K562 (cell line): ENCODE results near the gene UTP14A. TPM values are rescaled to one million over a fixed set of nuclear protein-coding genes. Genes with fewer than 3 reads are reported as not detected.
A peak's percentile ranks its signal among the peaks of the same experiment; 100 is the strongest.

Source experiments
- DPF2 ChIP-seq: fragments of 450-650 bp; IDR thresholded peaks from 2 replicates; pipeline ENCODE4 v1.6.1; 2016
- FOSL1 ChIP-seq: fragments of 200-800 bp; sonication (Bioruptor generic); conservative IDR thresholded peaks from 2 replicates; pipeline ENCODE4 v1.6.1; 2016; ENCODE audit warnings: missing genetic modification characterization, missing compliant biosample characterization
- FOXK2 ChIP-seq, 2 experiments: fragments of 450-650 bp; IDR thresholded peaks in 1 of 2; conservative IDR thresholded peaks in 1 of 2; 2 replicates each; pipeline ENCODE4 v1.6.1; 2016; ENCODE audit warnings: low read depth in 2 of 2, mild to moderate bottlenecking in 1 of 2
- GABPA ChIP-seq: fragments of 200-800 bp; sonication (Bioruptor generic); conservative IDR thresholded peaks from 2 replicates; pipeline ENCODE4 v1.6.1; 2016; ENCODE audit warnings: low read depth, missing genetic modification characterization, missing compliant biosample characterization
- HNRNPH1 ChIP-seq: fragments of 200-400 bp; formaldehyde crosslinking; optimal IDR thresholded peaks from 2 replicates; pipeline ENCODE3; 2017; ENCODE audit warnings: low read depth, mild to moderate bottlenecking, low read length, moderate library complexity
- HNRNPLL ChIP-seq: fragments of 200-400 bp; formaldehyde crosslinking; IDR thresholded peaks from 2 replicates; pipeline ENCODE4 v1.6.1; 2017; ENCODE audit warnings: low read length, low read depth, mild to moderate bottlenecking; ENCODE audit not compliant: poor library complexity, severe bottlenecking
- KDM5B ChIP-seq: fragments of 200-600 bp; sonication (generic); IDR thresholded peaks from 2 replicates; pipeline ENCODE4 v1.6.1; 2012; ENCODE audit warnings: low read depth, mild to moderate bottlenecking, moderate library complexity, low read length, control low read depth, inconsistent platforms; ENCODE audit not compliant: insufficient replicate concordance
- L3MBTL2 ChIP-seq: fragments of 450-650 bp; IDR thresholded peaks from 2 replicates; pipeline ENCODE4 v1.6.1; 2016; ENCODE audit warnings: mild to moderate bottlenecking, moderate library complexity
- MYC ChIP-seq, 2 experiments: fragments of 250-450 bp in 1 of 2; sonication (Bioruptor Pico) in 1 of 2; IDR thresholded peaks; 2 replicates each; pipeline versions ENCODE4 v1.5.1 to v1.6.1; 2012 to 2021; ENCODE audit warnings: low read depth in 2 of 2, borderline replicate concordance in 1 of 2, improper control_type of control experiment in 1 of 2, low read length in 1 of 2, mild to moderate bottlenecking in 1 of 2, moderate library complexity in 1 of 2
- NFIX ChIP-seq: fragments of 250-450 bp; sonication (Bioruptor Pico); IDR thresholded peaks from 2 replicates; pipeline ENCODE4 v1.4.0; 2020; ENCODE audit warnings: low read depth, mild to moderate bottlenecking, moderate library complexity
- PCBP1 ChIP-seq: fragments of 200-400 bp; formaldehyde crosslinking; IDR thresholded peaks from 2 replicates; pipeline ENCODE4 v1.6.1; 2018; ENCODE audit warnings: mild to moderate bottlenecking, low read depth, low read length; ENCODE audit not compliant: poor library complexity, severe bottlenecking
- PCBP2 ChIP-seq: fragments of 200-400 bp; formaldehyde crosslinking; IDR thresholded peaks from 2 replicates; pipeline ENCODE4 v1.6.1; 2018; ENCODE audit warnings: low read length, low read depth, mild to moderate bottlenecking, moderate library complexity; ENCODE audit not compliant: poor library complexity, severe bottlenecking
- PRMT5 ChIP-seq: sonication (generic); formaldehyde crosslinking; IDR thresholded peaks from 2 replicates; pipeline ENCODE4 v1.5.0; 2020; ENCODE audit warnings: missing genetic modification reagents
- RB1 ChIP-seq: fragments of 450-650 bp; IDR thresholded peaks from 2 replicates; pipeline ENCODE4 v1.6.1; 2017; ENCODE audit warnings: low read depth, mild to moderate bottlenecking
- TAF1 ChIP-seq: IDR thresholded peaks from 2 replicates; pipeline ENCODE4 v1.6.1; 2011; ENCODE audit warnings: mild to moderate bottlenecking, low read length, moderate library complexity; ENCODE audit not compliant: insufficient read depth, control insufficient read depth, severe bottlenecking; ENCODE audit errors: extremely low read depth
- TGIF2 ChIP-seq: sonication (generic); formaldehyde crosslinking; IDR thresholded peaks from 2 replicates; pipeline ENCODE4 v1.8.1; 2022; ENCODE audit warnings: mild to moderate bottlenecking, missing genetic modification reagents, moderate library complexity
- THRA ChIP-seq: fragments of 450-650 bp; IDR thresholded peaks from 2 replicates; pipeline ENCODE4 v1.6.1; 2017; ENCODE audit warnings: mild to moderate bottlenecking, moderate library complexity
- ZFPM2 ChIP-seq: fragments of 250-450 bp; sonication (Bioruptor Pico); IDR thresholded peaks from 2 replicates; pipeline ENCODE4 v1.5.1; 2022; ENCODE audit warnings: mild to moderate bottlenecking
- ZFX ChIP-seq: sonication (generic); formaldehyde crosslinking; IDR thresholded peaks from 2 replicates; pipeline ENCODE4 v1.8.0; 2022; ENCODE audit warnings: mild to moderate bottlenecking, missing genetic modification reagents, moderate library complexity
- ZNF165 ChIP-seq: fragments of 250-450 bp; sonication (Bioruptor Pico); IDR thresholded peaks from 2 replicates; pipeline ENCODE4 v1.4.0; 2020; ENCODE audit warnings: borderline replicate concordance
- ZNF263 ChIP-seq: sonication (generic); formaldehyde crosslinking; IDR thresholded peaks from 2 replicates; pipeline ENCODE4 v1.8.0; 2022; ENCODE audit warnings: mild to moderate bottlenecking, missing genetic modification reagents, borderline replicate concordance
- polyA plus RNA-seq, 8 experiments: library from polyadenylated mRNA; depleted of rRNA in 4 of 8; stranded (reverse) in 5 of 8; unstranded in 3 of 8; fragments of >200 nt; fragmentation: Nextera tagmentation in 2 of 8; fragmentation: Illumina TruSeq in 1 of 8; extraction: Ambion mirVana in 2 of 8; extraction: Trizol in 1 of 8; gene quantifications; 2 replicates each; pipeline versions ENCODE4 v1.2.1 to v1.2.3, GENCODE V29; 2011 to 2014; ENCODE audit warnings: inconsistent platforms in 1 of 8, missing spikeins in 1 of 8
- total RNA-seq, 7 experiments: library from RNA; depleted of rRNA in 6 of 7; stranded (reverse); fragments of >200 nt in 6 of 7; fragmentation: Illumina TruSeq in 2 of 7; extraction: Trizol in 2 of 7; gene quantifications; 2 replicates each; pipeline versions ENCODE4 v1.2.1 to v1.2.3, GENCODE V29; 2011 to 2021; ENCODE audit warnings: low replicate concordance in 1 of 7
- TF ChIP-seq, protein P1 (sequence below), 2 experiments: fragments of 450-650 bp; IDR thresholded peaks; 2 replicates each; pipeline ENCODE4 v1.6.1; 2018; ENCODE audit warnings: mild to moderate bottlenecking in 2 of 2, low read depth in 1 of 2; ENCODE audit not compliant: partially characterized antibody in 2 of 2

The UTP14A gene
- total and polyA plus RNA-seq, 9 of the 15 experiments (the other 6 are each of a cell fraction or from before 2014, with no cell fraction given) = 30.5 to 91.0 (median 64.1) TPM

DNA sequence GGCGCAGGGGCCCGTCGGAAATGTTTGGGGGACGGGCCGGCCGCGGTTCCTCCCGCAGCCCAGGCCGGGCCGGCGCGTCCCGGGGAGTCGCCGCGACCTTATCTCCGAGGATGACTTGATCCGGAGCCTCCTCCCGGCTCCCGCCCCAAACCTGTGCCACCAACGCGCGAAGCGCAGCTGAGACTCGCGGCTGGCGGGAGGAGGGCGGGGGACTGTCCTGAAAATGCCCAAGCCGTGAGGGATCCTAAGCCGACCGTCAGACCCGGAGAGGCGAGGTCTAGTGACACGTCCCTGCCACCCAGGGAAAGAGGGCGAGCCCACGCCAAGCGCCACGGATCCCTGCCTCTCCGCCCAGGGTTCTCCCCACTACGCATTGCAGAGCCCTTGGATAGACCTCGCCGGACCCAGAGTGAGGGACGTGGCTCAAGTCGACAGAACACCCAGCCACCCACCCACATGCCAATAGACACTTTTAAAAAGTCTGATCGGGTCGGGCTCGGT lies 26.9 kb downstream of the UTP14A start (continued):
- peak; percentile 91 for TF ChIP-seq L3MBTL2
- no peak for TF ChIP-seq KDM5B
- no peak for TF ChIP-seq HNRNPH1
- no peak for TF ChIP-seq ZFPM2
- peak; percentile 54 for TF ChIP-seq HNRNPLL
- TF ChIP-seq MYC (IDR thresholded peaks at IDR 0.05; ENCODE audit: low read depth, low read length) = peak; percentile 28; the same call in 1 of the 2 replicates
- no peak for TF ChIP-seq MYC (CRISPR knock-in tag; IDR thresholded peaks at IDR 0.05; ENCODE audit: borderline replicate concordance, low read depth)
- TF ChIP-seq DPF2 = 0 out of 2 replicates have a peak, but pooled peaks have one; percentile 21
- TF ChIP-seq ZNF165 = no peak
- no peak for TF ChIP-seq NFIX (CRISPR knock-in tag)
- TF ChIP-seq THRA = no peak
- TF ChIP-seq PCBP1 = no peak
- TF ChIP-seq PCBP2 = no peak
- TF ChIP-seq FOSL1 (tag) = peak; percentile 45
- TF ChIP-seq TAF1 = no peak
- no peak; the same call in 1 of the 2 replicates for TF ChIP-seq RB1
- TF ChIP-seq FOXK2 (conservative IDR thresholded peaks at IDR 0.05 in 1 of 2, IDR thresholded peaks at IDR 0.05 in 1 of 2; ENCODE audit: low read depth in 2 of 2) = no peak
- TF ChIP-seq TGIF2 = no peak
- TF ChIP-seq, protein P1, sequence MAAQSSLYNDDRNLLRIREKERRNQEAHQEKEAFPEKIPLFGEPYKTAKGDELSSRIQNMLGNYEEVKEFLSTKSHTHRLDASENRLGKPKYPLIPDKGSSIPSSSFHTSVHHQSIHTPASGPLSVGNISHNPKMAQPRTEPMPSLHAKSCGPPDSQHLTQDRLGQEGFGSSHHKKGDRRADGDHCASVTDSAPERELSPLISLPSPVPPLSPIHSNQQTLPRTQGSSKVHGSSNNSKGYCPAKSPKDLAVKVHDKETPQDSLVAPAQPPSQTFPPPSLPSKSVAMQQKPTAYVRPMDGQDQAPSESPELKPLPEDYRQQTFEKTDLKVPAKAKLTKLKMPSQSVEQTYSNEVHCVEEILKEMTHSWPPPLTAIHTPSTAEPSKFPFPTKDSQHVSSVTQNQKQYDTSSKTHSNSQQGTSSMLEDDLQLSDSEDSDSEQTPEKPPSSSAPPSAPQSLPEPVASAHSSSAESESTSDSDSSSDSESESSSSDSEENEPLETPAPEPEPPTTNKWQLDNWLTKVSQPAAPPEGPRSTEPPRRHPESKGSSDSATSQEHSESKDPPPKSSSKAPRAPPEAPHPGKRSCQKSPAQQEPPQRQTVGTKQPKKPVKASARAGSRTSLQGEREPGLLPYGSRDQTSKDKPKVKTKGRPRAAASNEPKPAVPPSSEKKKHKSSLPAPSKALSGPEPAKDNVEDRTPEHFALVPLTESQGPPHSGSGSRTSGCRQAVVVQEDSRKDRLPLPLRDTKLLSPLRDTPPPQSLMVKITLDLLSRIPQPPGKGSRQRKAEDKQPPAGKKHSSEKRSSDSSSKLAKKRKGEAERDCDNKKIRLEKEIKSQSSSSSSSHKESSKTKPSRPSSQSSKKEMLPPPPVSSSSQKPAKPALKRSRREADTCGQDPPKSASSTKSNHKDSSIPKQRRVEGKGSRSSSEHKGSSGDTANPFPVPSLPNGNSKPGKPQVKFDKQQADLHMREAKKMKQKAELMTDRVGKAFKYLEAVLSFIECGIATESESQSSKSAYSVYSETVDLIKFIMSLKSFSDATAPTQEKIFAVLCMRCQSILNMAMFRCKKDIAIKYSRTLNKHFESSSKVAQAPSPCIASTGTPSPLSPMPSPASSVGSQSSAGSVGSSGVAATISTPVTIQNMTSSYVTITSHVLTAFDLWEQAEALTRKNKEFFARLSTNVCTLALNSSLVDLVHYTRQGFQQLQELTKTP (IDR thresholded peaks at IDR 0.05; ENCODE audit: low read depth in 1 of 2, partially characterized antibody in 2 of 2) = no peak
- peak; percentile 78; the same call in 1 of the 2 replicates for TF ChIP-seq ZFX
- no peak for TF ChIP-seq PRMT5 (CRISPR knock-in tag)
- no peak; the same call in 1 of the 2 replicates for TF ChIP-seq GABPA (tag)
- no peak for TF ChIP-seq ZNF263 (CRISPR knock-in tag)
